ENCODE results near the gene FBXW5.
A peak's percentile ranks its signal among the peaks of the same experiment; 100 is the strongest.

Gene FBXW5

GRCh38 chr9:136949239-136949816, 4.8 kb upstream of the FBXW5 start:
- no peak for DNase-seq

GRCh38 chr9:136947955-136948510, 3.5 kb upstream of the FBXW5 start:
- DNase-seq = no peak

GRCh38 chr9:136947028-136947891, 2.7 kb upstream of the FBXW5 start:
- DNase-seq = no peak

- no peak for DNase-seq
Observed at GRCh38 chr9:136946228-136947027, 1.9 kb upstream of the FBXW5 start.

- no peak for DNase-seq
Observed at GRCh38 chr9:136945333-136946227, 1.0 kb upstream of the FBXW5 start.

GRCh38 chr9:136944212-136944518, 373 bp downstream of the FBXW5 start:
- no peak for DNase-seq

- peak; percentile 20 for DNase-seq
Observed at GRCh38 chr9:136943291-136944211, 987 bp downstream of the FBXW5 start.

GRCh38 chr9:136942881-136943230, 1.7 kb downstream of the FBXW5 start:
- DNase-seq = no peak

GRCh38 chr9:136942112-136942880, 2.2 kb downstream of the FBXW5 start:
- no peak for DNase-seq

- no peak for DNase-seq
Observed at GRCh38 chr9:136941231-136942111, 3.1 kb downstream of the FBXW5 start.

GRCh38 chr9:136940526-136941230, 3.9 kb downstream of the FBXW5 start:
- no peak for DNase-seq

- no peak for DNase-seq
Observed at GRCh38 chr9:136939996-136940525, 4.5 kb downstream of the FBXW5 start.

GRCh38 chr9:136939431-136939995, 5.0 kb downstream of the FBXW5 start:
- DNase-seq = no peak

- DNase-seq = no peak
Observed at GRCh38 chr9:136937186-136938001, 7.1 kb downstream of the FBXW5 start.

- DNase-seq = no peak
Observed at GRCh38 chr9:136936645-136937170, 7.8 kb downstream of the FBXW5 start.

- DNase-seq = no peak
Observed at GRCh38 chr9:136935651-136936050, 8.9 kb downstream of the FBXW5 start.

GRCh38 chr9:136934277-136934676, 10.3 kb downstream of the FBXW5 start:
- DNase-seq = no peak
